HG02852 (cell line): ENCODE data around the gene CBL.
A peak's percentile ranks its signal among the peaks of the same experiment; 100 is the strongest.
"Not testable (repeated sequence)": the region's sequence is repeated elsewhere in the genome, so short reads cannot be mapped to it uniquely, and the experiment has no call there.

Source experiments
- ATAC-seq: cut with Tn5 transposase; IDR thresholded peaks from one replicate; pipeline ENCODE4 v1.9.1; 2021; ENCODE audit warnings: mild to moderate bottlenecking, moderate library complexity; ENCODE audit not compliant: unreplicated experiment

Gene CBL

DNA sequence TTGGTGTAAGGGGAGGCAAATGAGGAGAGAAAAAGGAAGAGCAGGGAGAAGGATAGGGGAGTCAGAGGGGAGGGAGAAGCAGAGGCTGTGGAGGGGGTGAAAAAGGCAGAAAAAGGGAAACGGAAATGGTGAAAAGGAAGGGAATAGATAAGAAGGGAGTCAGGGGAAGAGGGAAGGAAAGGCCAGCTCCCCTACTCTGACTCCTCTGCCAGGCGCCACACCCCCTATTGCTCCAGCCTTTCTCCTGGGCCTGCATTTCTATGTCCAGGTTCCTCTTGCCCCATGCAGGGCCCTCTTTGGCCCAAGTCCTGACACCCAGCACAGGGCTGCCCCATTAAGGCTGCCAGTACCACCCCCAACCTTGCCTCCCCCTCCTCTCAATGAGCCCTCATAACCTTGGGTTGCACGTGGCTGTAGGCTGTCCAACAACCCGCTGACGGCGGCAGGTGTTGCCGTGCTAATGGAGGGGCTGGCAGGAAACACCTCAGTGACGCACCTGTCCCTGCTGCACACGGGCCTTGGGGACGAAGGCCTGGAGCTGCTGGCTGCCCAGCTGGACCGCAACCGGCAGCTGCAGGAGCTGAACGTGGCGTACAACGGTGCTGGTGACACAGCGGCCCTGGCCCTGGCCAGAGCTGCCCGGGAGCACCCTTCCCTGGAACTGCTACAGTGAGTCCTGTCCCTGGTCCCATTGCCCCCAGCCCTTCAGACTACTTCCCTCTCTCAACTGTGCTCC, 24.3 kb upstream of the CBL start:
- no peak for ATAC-seq

DNA sequence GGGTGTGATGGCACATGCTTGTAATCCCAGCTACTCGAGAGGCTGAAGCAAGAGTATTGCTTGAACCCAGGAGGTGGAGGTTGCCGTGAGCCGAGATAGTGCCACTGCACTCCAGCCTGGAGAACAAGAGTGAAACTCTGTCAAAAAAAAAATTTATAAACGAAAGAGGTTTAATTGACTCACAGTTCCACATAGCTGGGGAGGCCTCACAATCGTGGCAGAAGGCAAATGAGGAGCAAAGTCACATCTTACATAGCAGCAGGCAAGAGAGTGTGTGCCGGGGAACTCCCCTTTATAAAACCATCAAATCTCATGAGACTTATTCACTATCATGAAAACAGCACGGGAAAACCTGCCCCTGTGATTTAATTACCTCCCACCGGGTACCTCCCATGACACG, 21.7 kb upstream of the CBL start:
- ATAC-seq: not testable (repeated sequence)

DNA sequence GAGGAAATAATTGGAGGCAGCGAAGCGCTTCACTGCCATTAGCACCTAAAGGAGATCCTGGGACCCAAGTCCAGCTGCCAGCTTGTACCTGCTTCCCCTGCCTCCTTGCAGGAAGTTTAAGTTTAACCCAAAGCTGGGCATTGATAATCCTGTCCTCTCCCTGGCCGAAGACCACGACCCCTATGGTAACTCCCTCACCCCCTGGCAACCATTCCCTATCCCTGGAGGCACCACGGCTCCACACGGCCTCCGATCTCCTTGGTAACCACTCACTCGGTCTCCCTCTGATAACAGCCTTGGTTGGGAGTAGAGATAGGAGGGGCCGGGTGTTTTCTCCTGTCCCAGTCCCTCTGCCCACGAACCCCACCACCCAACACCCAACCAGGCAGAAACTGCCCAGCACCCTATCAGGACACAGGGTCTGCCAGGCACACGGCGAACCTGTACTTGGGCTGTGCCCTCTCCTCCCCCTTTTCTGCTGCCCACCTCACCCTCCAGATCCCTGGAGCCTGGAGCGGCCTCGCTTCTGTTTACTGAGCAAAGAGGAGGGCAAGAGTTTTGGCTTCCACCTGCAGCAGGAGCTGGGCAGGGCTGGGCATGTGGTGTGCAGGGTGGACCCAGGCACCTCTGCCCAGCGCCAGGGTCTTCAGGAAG, 20.0 kb upstream of the CBL start:
- ATAC-seq: no peak

DNA sequence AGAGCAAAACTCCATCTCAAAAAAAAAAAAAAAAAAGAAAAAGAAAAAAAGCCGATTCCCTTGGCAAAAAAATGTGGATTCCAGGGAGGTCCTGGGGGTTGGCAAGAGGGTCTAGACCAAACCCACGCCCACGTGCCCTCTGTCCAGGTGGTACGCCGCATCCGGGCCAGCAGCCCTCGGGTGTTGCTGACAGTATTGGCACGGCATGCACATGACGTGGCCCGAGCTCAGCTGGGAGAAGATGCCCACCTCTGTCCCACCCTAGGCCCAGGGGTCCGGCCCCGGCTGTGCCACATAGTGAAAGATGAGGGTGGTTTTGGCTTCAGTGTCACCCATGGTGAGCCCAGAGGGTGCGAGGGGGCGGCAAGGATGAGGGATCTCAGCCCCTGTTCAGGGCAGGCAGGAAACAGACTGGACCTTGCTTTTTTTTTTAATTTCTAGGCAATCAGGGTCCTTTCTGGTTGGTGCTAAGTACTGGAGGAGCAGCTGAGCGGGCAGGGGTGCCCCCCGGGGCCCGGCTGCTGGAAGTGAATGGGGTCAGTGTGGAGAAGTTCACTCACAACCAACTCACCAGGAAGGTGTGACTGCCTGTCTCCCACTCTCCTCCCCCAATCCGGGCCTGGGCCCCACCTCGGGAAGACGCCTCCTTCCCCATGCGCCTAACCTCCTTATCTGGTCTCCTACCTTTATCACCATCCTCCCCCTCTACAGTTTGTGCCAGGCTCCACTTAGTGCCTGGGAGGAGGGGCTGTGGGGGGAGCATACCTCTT, 18.8 kb upstream of the CBL start:
- ATAC-seq: no peak

DNA sequence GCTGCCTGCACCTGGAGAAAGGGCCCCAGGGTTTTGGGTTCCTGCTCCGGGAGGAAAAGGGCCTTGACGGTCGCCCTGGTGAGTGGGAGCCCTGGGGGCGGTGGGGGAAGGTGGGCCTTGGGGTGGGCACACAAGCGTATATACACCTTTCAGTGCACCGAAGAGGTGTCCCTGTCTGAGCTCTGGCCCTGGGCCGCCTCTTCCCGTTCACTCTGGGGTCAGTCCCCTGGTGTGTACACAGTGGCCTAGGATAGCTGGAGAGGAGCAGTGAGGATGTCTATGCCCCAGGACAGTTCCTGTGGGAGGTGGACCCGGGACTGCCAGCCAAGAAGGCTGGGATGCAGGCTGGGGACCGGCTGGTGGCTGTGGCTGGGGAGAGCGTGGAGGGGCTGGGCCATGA, 18.1 kb upstream of the CBL start:
- no peak for ATAC-seq

DNA sequence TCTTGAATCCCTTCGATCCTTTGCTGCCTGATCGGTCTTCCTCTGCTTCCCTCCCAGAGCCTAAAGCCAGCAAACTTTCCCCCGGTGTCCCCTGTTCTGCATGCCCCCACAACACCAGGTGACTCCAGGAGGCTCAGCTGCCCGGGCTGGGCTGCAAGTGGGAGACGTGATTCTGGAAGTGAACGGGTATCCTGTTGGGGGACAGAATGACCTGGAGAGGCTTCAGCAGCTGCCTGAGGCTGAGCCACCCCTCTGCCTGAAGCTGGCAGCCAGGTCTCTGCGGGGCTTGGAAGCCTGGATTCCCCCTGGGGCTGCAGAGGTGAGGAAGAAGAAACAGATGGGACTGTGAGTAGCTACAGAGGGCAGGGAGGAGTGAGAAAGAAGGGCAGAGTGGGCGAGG, 17.3 kb upstream of the CBL start:
- ATAC-seq: no peak

DNA sequence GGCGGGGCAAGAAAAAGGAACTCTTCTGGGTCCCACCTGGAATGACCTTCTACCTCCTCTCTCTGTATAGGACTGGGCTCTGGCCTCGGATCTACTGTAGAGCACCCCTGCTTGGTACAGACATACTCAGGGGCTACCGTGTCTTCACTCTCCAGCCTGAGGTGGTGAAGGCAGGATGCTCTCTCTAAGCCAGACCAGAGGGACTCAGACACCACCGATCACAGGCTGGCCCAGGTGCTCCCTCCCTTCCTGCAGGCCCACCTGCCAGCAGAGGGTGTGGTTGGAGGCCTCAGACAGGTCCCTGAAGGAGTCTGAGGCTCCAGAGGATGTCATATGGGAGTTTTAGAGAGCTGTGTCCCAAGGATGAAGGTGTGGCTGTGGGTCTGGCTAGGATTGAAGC, 16.7 kb upstream of the CBL start:
- no peak for ATAC-seq

DNA sequence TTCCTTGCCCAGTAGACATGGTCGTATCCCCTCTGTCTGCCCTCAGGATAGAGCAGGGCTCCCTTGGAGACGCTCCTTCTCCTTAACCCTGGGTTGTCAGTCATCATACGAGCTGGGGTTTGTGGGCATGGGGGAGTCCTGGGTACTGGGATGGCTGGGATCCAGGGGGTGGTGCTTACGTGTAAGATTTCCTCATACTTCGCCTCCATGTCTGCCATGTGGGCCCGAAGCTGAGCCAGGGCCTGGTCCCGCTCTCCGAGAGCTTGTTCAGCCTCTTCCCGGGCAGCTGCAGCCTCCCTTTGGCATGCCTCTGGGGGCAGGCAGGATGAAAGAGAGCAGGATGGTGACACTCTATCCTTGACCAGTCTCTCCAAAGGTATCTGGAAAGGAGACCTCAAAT, 15.6 kb upstream of the CBL start:
- ATAC-seq: no peak

DNA sequence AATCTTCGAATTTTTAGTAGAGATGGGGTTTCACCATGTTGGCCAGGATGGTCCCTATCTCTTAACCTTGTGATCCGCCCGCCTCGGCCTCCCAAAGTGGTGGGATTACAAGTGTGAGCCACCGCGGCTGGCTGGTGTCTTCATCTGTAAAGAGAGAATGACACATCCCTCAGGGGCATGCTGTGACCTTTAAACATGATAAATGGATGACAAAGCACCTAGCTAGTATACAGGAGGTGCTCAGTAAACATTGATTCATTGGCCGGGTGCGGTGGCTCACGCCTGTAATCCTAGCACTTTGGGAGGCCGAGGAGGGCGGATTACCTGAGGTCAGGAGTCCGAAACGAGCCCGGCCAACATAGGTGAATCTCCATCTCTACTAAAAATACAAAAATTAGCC, 14.9 kb upstream of the CBL start:
- ATAC-seq: not testable (repeated sequence)

DNA sequence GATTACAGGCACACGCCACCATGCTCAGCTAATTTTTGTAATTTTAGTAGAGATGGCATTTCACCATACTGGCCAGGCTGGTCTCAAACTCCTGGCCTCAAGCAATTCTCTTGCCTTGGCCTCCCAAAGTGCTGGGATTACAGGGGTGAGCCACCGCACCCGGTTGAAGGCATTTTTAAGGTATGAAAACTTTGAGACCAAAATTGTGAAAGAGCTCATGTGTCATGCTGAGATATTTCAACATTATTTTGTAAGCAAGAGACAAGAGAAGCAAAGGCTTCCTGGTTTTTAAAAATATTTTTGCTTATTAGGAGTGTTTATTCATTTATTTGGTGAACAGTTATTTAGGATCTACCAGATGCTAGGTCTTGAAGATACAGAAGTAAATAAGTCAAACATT, 14.0 kb upstream of the CBL start:
- ATAC-seq: no peak

DNA sequence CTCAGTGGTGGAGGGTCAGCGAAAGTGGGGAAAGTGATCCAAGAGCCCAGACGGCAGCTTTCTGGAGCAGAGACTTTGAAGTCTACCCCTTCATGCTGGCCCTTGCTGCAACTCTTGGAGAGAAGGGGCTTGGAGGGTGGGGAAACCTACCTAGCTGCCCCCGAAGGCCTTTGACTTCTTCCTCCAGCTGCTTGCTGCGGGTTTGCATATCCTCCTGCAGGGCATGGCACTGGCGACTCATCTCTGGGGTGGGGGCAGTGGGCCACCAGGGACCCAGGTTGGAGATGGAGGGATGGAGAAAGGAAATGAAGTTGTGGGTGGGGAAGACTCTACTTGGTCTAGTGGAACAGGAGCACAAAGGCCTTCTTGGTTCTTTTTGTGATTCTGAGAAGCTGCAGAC, 13.1 kb upstream of the CBL start:
- no peak for ATAC-seq

DNA sequence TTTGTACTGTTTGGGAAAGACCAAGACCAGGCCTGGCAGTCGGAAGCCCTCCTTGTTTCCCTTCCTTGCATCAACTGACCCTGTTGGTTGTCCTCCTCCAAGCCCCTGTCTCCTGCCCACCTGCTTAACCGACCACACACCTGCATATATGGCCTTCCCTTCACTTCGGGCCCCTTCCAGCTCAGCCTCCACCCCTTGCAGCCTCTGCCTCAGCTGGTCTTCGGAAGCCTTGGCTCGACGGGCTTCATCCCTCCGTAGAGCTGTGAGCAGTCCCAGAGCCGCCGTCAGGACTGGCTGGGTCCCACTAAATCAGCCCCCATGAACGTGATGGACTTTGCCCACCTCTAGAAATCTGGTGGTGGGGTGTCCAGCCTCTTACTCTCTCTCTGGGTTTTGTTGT, 12.5 kb upstream of the CBL start:
- ATAC-seq: no peak

DNA sequence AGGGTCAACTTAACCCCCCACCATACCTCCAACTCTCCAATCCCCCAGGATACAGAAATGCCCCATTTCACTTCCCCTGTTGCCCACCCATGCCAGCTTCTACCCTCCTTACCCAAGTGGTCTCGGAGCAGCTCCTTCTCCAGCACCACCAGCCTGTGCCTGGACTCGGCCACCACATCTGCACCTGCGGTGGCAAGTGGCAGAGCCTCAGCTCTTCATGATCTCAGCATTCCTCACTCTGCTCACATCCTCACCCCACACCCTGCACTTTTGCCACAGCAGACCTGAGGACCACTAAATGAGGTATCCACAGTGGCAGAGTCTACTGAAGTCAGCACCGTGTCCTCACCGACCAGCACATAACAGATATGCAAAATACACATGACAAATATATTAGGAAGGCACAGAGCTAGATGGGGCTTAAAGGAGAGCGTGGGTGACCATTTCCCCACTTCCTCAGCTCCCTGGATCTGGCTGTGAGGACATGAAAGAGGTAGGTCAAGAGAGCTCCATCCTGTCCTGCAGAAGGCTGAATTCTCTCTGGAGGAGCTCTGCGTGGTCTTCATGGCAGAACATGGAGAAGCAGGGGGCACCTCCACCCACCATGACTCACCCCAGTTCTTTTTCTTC, 11.2 kb upstream of the CBL start:
- ATAC-seq: no peak

DNA sequence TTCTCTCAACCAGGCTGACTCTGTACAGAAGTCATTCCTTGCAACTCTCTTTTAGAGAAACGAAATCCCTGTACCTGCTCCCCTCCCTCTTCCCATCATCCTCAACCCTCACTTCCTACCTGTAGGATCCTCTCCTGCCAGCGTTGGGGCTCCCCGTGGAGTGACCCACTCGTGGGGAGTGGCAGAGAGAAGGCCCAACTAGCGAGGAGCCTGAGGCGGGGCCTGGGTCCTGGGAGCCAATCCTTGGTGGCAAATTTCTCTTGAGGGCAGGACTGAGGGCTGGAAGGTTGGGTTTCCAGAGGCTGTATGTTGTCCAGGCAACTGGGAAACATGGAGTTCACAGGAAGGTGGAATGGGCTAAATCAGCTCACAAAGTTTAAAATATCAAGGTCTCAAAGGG, 10.5 kb upstream of the CBL start:
- no peak for ATAC-seq

DNA sequence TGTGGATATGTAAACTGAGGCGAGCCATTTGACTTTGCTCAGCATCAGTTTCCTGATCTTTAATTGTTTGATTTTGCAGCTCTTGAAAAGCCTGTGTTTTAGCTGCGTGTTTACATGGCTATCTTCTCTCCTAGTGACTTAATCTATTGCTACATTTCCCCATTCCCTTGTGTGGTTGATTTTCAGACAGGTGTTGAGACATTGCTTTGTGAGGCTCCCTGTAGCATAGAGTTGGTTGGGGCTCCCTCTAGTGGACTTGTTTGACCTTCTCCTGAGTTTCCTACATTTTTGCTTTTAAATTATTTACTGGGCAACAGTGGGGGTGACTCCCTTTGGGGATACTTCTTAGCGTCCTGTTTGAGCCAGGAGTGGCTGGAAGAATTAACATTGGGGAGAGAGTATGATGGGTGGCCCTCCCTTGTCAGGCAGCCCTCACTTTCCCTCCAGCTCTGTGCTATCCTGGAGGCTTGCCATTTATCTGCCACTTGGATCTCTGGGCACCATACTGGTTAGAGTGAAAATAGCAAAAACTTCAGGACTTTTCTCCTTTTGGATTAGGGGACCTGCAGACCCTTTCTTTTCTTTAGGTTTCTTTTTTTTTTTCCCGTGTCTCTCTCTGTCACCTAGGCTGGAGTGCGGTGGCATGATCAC, 9.2 kb upstream of the CBL start:
- peak; percentile 47 for ATAC-seq

DNA sequence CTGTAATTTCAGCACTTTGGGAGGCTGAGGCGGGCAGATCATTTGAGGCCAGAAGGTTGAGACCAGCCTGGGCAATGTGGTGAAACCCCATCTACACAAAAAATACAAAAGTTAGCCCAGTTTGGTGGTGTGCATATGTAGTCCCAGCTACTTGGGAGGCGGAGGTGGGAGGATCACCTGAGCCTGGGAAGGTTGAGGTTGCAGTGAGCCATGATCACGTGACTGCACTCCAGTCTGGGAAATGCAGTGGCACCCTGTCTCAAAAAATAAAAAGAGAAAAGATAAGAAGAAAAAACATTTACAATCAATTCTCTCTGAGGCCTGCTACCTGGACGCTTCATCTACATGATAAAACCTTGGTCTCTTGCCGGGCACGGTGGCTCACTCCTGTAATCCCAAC, 7.2 kb upstream of the CBL start:
- no peak for ATAC-seq

DNA sequence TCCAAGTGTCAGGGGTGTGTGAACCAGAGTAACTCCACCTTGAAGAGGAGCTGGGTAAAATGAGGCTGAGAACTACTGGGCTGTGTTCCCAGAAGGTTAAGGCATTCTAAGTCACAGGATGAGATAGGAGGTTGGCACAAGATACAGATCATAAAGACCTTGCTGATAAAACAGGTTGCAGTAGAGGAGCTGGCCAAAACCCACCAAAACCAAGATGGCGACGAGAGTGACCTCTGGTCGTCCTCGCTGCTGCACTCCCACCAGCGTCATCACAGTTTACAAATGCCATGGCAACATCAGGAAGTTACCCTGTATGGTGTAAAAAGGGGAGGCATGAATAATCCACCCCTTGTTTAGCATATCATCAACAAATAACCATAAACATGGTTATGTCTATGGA, 4.9 kb upstream of the CBL start:
- not testable (repeated sequence) for ATAC-seq

DNA sequence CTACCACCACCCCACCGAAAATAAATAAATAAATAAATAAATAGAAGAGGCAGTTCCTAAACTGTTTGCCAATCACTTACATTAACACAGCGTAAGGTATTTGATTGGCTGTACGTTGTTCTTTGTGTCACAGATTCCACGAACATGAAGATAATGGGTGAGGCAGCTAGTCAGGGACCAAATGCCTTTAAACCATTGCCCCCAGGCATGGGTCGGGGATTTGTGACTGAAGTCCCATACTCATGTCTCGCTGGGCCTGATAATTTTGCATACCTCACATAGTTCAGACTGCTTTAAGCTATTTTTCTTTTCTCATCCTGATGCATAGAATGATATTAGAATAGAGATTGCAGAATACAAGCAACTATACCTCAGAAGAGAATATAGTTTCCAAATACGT, 3.6 kb upstream of the CBL start:
- ATAC-seq: no peak

DNA sequence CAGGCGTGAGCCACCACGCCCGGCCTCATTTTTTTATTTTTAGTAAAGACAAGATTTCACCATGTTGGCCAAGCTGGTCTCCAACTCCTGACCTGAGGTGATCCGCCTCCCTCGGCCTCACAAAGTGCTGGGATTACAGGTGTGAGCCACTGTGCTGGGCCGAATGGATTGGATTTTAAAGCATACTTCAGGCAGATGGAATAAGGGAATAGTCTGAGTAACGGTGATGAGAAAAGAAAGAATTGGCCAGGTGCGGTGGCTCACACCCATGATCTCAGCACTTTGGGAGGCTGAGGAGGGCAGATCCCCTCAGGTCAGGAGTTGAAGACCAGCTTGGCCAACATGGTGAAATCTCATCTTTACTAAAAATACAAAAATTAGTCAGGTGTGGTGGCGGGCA, 2.1 kb upstream of the CBL start:
- ATAC-seq: no peak

DNA sequence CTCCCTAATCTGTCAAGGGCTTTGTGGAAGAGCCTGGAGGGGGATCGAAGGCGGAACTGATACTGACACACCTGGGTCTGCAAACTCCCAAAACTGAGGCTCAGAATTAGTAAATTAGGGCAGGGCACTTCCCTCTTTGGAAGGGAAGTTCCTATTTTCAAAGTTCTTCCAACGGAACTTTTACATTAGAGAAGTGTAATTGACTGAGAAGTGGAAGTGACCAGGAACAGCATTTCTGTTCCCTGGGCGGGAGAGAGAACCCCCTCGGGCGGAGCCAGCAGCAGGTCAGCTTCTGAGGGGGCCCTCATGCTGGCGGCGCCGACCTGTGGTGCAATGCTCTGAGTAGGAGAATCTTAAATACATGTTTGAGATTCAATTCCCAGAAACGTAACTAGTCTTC, 1.1 kb upstream of the CBL start:
- no peak for ATAC-seq
